Central memory CD8-positive, alpha-beta T cell (primary cell): ENCODE results near the gene MYH16.
"Not testable (repeated sequence)": the region's sequence is repeated elsewhere in the genome, so short reads cannot be mapped to it uniquely, and the experiment has no call there.

Experiments used
- ATAC-seq: fragments of 150-1000 bp; cut with Tn5 transposase; replicated peaks from 2 replicates; pipeline ENCODE4 v1.10.0; 2022; ENCODE audit warnings: mild to moderate bottlenecking, moderate FRiP score, moderate number of reproducible peaks; ENCODE audit not compliant: poor library complexity, severe bottlenecking; ENCODE audit errors: extremely low read depth
- DNase-seq, 2 donors: peaks; one replicate each; pipeline ENCODE4 v3.0.0; 2021; ENCODE audit warnings: low spot score in 2 of 2
- H3K27ac Mint-ChIP-seq: one replicate; pipeline ENCODE4 v1.8.0; 2022; ENCODE audit warnings: low read depth, mild to moderate bottlenecking, moderate library complexity, mixed read lengths
- H3K27me3 Mint-ChIP-seq: one replicate; pipeline ENCODE4 v1.8.0; 2022; ENCODE audit warnings: mixed read lengths
- H3K36me3 Mint-ChIP-seq: one replicate; pipeline ENCODE4 v1.8.0; 2022; ENCODE audit warnings: mild to moderate bottlenecking, moderate library complexity, mixed read lengths; ENCODE audit not compliant: insufficient read depth
- H3K4me1 Mint-ChIP-seq: one replicate; pipeline ENCODE4 v1.8.0; 2022; ENCODE audit warnings: mixed read lengths
- H3K4me3 Mint-ChIP-seq: one replicate; pipeline ENCODE4 v1.8.0; 2022; ENCODE audit warnings: mild to moderate bottlenecking, moderate library complexity, mixed read lengths
- H3K9me3 Mint-ChIP-seq: one replicate; pipeline ENCODE4 v1.8.0; 2022; ENCODE audit warnings: mixed read lengths

The MYH16 gene

GRCh38 chr7:99352247-99352646 lies 79.6 kb downstream of the MYH16 start:
- Mint-ChIP-seq H3K36me3 (peaks cover 70% of the 10 kb centered on the region), H3K4me3 (no peak overlapping the region), H3K4me1 (no peaks in the 10 kb centered on the region), H3K27me3 (no peaks in the 10 kb centered on the region), H3K27ac (no peak overlapping the region), H3K9me3 (no peaks in the 10 kb centered on the region)
- DNase-seq (no peak), ATAC-seq (no peak)

GRCh38 chr7:99355098-99355497 lies 82.5 kb downstream of the MYH16 start:
- Mint-ChIP-seq H3K4me1 (no peaks in the 10 kb centered on the region), H3K4me3 (no peak overlapping the region), H3K27ac (no peak overlapping the region), H3K9me3 (no peaks in the 10 kb centered on the region), H3K36me3 (peaks cover 73% of the 10 kb centered on the region), H3K27me3 (no peaks in the 10 kb centered on the region)
- no peak for DNase-seq
- ATAC-seq, result no peak

GRCh38 chr7:99357701-99358490 lies 85.3 kb downstream of the MYH16 start:
- ATAC-seq (no peak), DNase-seq (no peak)
- Mint-ChIP-seq H3K36me3 (peaks cover 77% of the 10 kb centered on the region), H3K4me3 (no peak overlapping the region), H3K27me3 (no peaks in the 10 kb centered on the region), H3K27ac (peak overlapping the region; percentile 44), H3K9me3 (no peaks in the 10 kb centered on the region), H3K4me1 (no peaks in the 10 kb centered on the region)

GRCh38 chr7:99358521-99358920 lies 85.9 kb downstream of the MYH16 start:
- H3K36me3 Mint-ChIP-seq, result peaks cover 80% of the 10 kb centered on the region
- not testable (repeated sequence) for ATAC-seq

GRCh38 chr7:99359465-99360154 lies 87.0 kb downstream of the MYH16 start:
- H3K4me3 Mint-ChIP-seq, result no peak overlapping the region
- DNase-seq, result no peak
- H3K27me3 Mint-ChIP-seq, result no peaks in the 10 kb centered on the region
- peaks cover 83% of the 10 kb centered on the region for H3K36me3 Mint-ChIP-seq
- no peaks in the 10 kb centered on the region for H3K4me1 Mint-ChIP-seq
- ATAC-seq, result no peak
- H3K27ac Mint-ChIP-seq, result no peak overlapping the region
- H3K9me3 Mint-ChIP-seq, result no peaks in the 10 kb centered on the region

More at GRCh38 chr7:99358521-99358920, 85.9 kb downstream of the MYH16 start:
- not testable (repeated sequence) for H3K27me3 Mint-ChIP-seq, H3K4me1 Mint-ChIP-seq, H3K27ac Mint-ChIP-seq, DNase-seq, H3K9me3 Mint-ChIP-seq, H3K4me3 Mint-ChIP-seq
